ENCODE results near the gene COL4A2. TPM values are rescaled to one million over a fixed set of nuclear protein-coding genes. Genes with fewer than 3 reads are reported as not detected.

Gene COL4A2
- total RNA-seq, 1 experiment from 2014 or later = 1.6 TPM

- Histone ChIP-seq H3K9me2 (ENCODE audit: insufficient read depth) (no peaks in the 10 kb centered on the region), H4K20me1 (ENCODE audit: insufficient read depth) (no peaks in the 10 kb centered on the region), H3K27ac (ENCODE audit: low read depth, low read length) (no peak overlapping the region), H3K9ac (ENCODE audit: low read length) (no peak overlapping the region), H3K4me2 (ENCODE audit: low read length) (no peak overlapping the region), H3K36me3 (ENCODE audit: control insufficient read depth in 1 of 2, insufficient read depth in 2 of 2, low read length in 2 of 2) (no peaks in the 10 kb centered on the region), H3K27me3 (ENCODE audit: insufficient read depth, low read length) (no peaks in the 10 kb centered on the region), H3K9me3 (ENCODE audit: control insufficient read depth in 1 of 2, insufficient read depth in 1 of 2, low read depth in 1 of 2, low read length in 2 of 2) (no peaks in the 10 kb centered on the region), H3K4me3 (replicated peaks in 1 of 2; ENCODE audit: low read depth in 1 of 2, low read length in 2 of 2) (no peak overlapping the region), H3K4me1 (ENCODE audit: control insufficient read depth in 1 of 2, insufficient read depth in 2 of 2, low read length in 2 of 2) (peaks cover 10 to 24% of the 10 kb centered on the region in 2 experiments), H3K79me2 (ENCODE audit: insufficient read depth, low read length) (no peaks in the 10 kb centered on the region), H2AFZ (ENCODE audit: low read depth, low read length, poor library complexity, severe bottlenecking) (no peak overlapping the region)
- ChIA-PET RAD21 (ENCODE audit: low non-redundant PET in 1 of 2, low total read pairs in 2 of 2, uncharacterized antibody in 2 of 2, unreplicated experiment in 2 of 2) (no interaction called here), CTCF (no interaction called here), POLR2A (no interaction called here)
- no TSS peak for BruUV-seq (replicated peaks)
- intact Hi-C loops (cut with micrococcal nuclease) = no loop called here
- ATAC-seq = no peak
- no peak for DNase-seq (ENCODE audit: low read depth, low spot score)
- TF ChIP-seq POLR2AphosphoS5 (IDR thresholded peaks at IDR 0.05; ENCODE audit: low read depth, low read length) (no peak), FOSL1 (IDR thresholded peaks at IDR 0.05; ENCODE audit: low read depth) (no peak), SRF (IDR thresholded peaks at IDR 0.05; ENCODE audit: low read depth) (no peak), EZH2 (IDR thresholded peaks at IDR 0.05) (no peak), JUND (IDR thresholded peaks at IDR 0.05) (no peak), CEBPB (IDR thresholded peaks at IDR 0.05; ENCODE audit: low read depth) (no peak), ELF1 (IDR thresholded peaks at IDR 0.05; ENCODE audit: borderline replicate concordance, low read depth) (no peak), YY1 (IDR thresholded peaks at IDR 0.05; ENCODE audit: extremely low read depth, insufficient replicate concordance, low read depth, low read length) (no peak), EGR1 (IDR thresholded peaks at IDR 0.05; ENCODE audit: low read depth) (no peak), ZFX (IDR thresholded peaks at IDR 0.05) (no peak), POLR2A (IDR thresholded peaks at IDR 0.05; ENCODE audit: borderline replicate concordance, extremely low read depth, insufficient read depth, insufficient read length) (no peak), MAX (IDR thresholded peaks at IDR 0.05) (no peak), RAD21 (IDR thresholded peaks at IDR 0.05; ENCODE audit: low read depth) (no peak), CTCF (IDR thresholded peaks at IDR 0.05 in 2 of 3, conservative IDR thresholded peaks at IDR 0.05 in 1 of 3; ENCODE audit: borderline replicate concordance in 1 of 3, insufficient read depth in 1 of 3, low read depth in 2 of 3, low read length in 2 of 3) (no peak), SIN3A (IDR thresholded peaks at IDR 0.05; ENCODE audit: low read depth) (no peak), TCF7L2 (IDR thresholded peaks at IDR 0.05; ENCODE audit: borderline replicate concordance, extremely low read depth, insufficient read depth, insufficient read length) (no peak), ATF3 (IDR thresholded peaks at IDR 0.05) (no peak), REST (IDR thresholded peaks at IDR 0.05; ENCODE audit: low read depth) (no peak)
Measured at GRCh38 chr13:110511509-110512181, 204.6 kb downstream of the COL4A2 start.
